HS-5 (cell line): Measurements from ENCODE around the gene AKR1C1.
"Not testable (repeated sequence)": the region's sequence is repeated elsewhere in the genome, so short reads cannot be mapped to it uniquely, and the experiment has no call there.

ENCODE experiments used
- DNase-seq: peaks from one replicate; pipeline ENCODE4 v3.0.0-alpha.2; 2012; ENCODE audit warnings: low read depth

Gene AKR1C1

GRCh38 chr10:4962876-4963814, at the start of gene AKR1C1:
TSS of gene AKR1C1 (plus strand) at chr10:4963415. CDS start at chr10:4963445, 30 bp downstream.
- DNase-seq = not testable (repeated sequence)

GRCh38 chr10:4914213-4914850, 48.9 kb upstream of the AKR1C1 start:
- DNase-seq = no peak

GRCh38 chr10:4916086-4916716, 47.0 kb upstream of the AKR1C1 start:
- no peak for DNase-seq

GRCh38 chr10:4918236-4918635, 45.0 kb upstream of the AKR1C1 start:
- no peak for DNase-seq

- not testable (repeated sequence) for DNase-seq
These were observed 38.7 kb upstream of the AKR1C1 start for GRCh38 chr10:4924482-4924881.

- no peak for DNase-seq
These were observed 36.8 kb upstream of the AKR1C1 start for GRCh38 chr10:4926400-4926799.

GRCh38 chr10:4931587-4931986, 31.6 kb upstream of the AKR1C1 start:
- DNase-seq = no peak

- DNase-seq = no peak
These were observed 28.7 kb upstream of the AKR1C1 start for GRCh38 chr10:4934391-4934987.

- DNase-seq = no peak
These were observed 25.9 kb upstream of the AKR1C1 start for GRCh38 chr10:4937346-4937745.

- no peak for DNase-seq
These were observed 23.8 kb upstream of the AKR1C1 start for GRCh38 chr10:4939224-4940072.

GRCh38 chr10:4940073-4940428, 23.2 kb upstream of the AKR1C1 start:
- not testable (repeated sequence) for DNase-seq

- DNase-seq = not testable (repeated sequence)
These were observed 22.3 kb upstream of the AKR1C1 start for GRCh38 chr10:4940909-4941308.

GRCh38 chr10:4941540-4942330, 21.5 kb upstream of the AKR1C1 start:
- DNase-seq = no peak

- not testable (repeated sequence) for DNase-seq
These were observed 20.3 kb upstream of the AKR1C1 start for GRCh38 chr10:4942931-4943330.

- DNase-seq = not testable (repeated sequence)
These were observed 19.8 kb upstream of the AKR1C1 start for GRCh38 chr10:4943416-4943815.

- no peak for DNase-seq
These were observed 19.4 kb upstream of the AKR1C1 start for GRCh38 chr10:4943821-4944220.

- no peak for DNase-seq
These were observed 18.4 kb upstream of the AKR1C1 start for GRCh38 chr10:4944841-4945240.

- DNase-seq = no peak
These were observed 17.2 kb upstream of the AKR1C1 start for GRCh38 chr10:4945766-4946717.

- DNase-seq = no peak
These were observed 16.1 kb upstream of the AKR1C1 start for GRCh38 chr10:4947039-4947634.
